GM23338 (cell line): ENCODE results near the gene DCUN1D4. TPM values are rescaled to one million over a fixed set of nuclear protein-coding genes. Genes with fewer than 3 reads are reported as not detected.

Experiments used
- NANOG ChIP-seq: IDR thresholded peaks from 2 replicates; pipeline ENCODE4 v1.6.1; 2016; ENCODE audit warnings: antibody characterized with exemption, borderline replicate concordance
- POLR2AphosphoS5 ChIP-seq: IDR thresholded peaks from 2 replicates; pipeline ENCODE4 v1.6.1; 2016; ENCODE audit warnings: antibody characterized with exemption, low read depth
- STAT1 ChIP-seq: IDR thresholded peaks from one replicate; pipeline ENCODE4 v1.6.1; 2016; ENCODE audit warnings: antibody characterized with exemption; ENCODE audit not compliant: unreplicated experiment
- ZNF114 ChIP-seq: fragments of 250-450 bp; sonication (Bioruptor Pico); IDR thresholded peaks from 2 replicates; pipeline ENCODE4 v1.5.0; 2020; ENCODE audit warnings: mild to moderate bottlenecking, moderate library complexity
- polyA plus RNA-seq: library from polyadenylated mRNA; unstranded; fragments of >200 nt; fragmentation: Nextera tagmentation; extraction: Ambion mirVana; gene quantifications from 2 replicates; pipeline ENCODE4 v1.2.1, GENCODE V29; 2016
- total RNA-seq: library from RNA; depleted of rRNA; stranded (reverse); fragments of >200 nt; shearing (Covaris generic); gene quantifications from 2 replicates; pipeline ENCODE4 v1.2.3, GENCODE V29; 2014
- TF ChIP-seq, protein P1 (sequence below): fragments of 250-450 bp; sonication (Bioruptor Pico); IDR thresholded peaks from 2 replicates; pipeline ENCODE4 v1.5.0; 2020; ENCODE audit warnings: mild to moderate bottlenecking, moderate library complexity
- TF ChIP-seq, protein P2 (sequence below): IDR thresholded peaks from one replicate; pipeline ENCODE4 v1.6.1; 2018; ENCODE audit warnings: antibody characterized with exemption; ENCODE audit not compliant: unreplicated experiment

Gene DCUN1D4
- total and polyA plus RNA-seq, 2 experiments from 2014 or later: 26.1 to 54.8 TPM

DNA sequence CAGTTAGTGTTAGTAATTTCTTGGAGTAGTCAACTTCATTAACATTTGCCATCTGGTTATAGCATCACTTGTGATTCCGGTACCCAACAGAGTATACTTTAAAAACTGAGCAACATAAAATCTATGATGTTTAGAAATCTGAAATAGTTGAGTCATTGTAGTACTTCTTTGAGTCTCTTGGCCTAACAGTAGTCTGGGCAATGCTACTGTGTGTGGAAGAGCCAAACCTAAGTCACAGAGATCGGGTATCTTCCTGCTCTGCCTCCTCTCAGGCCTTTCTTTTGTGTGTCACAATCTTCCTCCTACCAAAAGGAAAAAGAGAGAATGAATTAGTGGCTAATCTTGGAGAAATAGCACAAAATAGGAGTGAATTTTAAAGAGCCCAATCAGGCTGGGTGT, 25.5 kb downstream of the DCUN1D4 start (continued):
- TF ChIP-seq, protein P1, sequence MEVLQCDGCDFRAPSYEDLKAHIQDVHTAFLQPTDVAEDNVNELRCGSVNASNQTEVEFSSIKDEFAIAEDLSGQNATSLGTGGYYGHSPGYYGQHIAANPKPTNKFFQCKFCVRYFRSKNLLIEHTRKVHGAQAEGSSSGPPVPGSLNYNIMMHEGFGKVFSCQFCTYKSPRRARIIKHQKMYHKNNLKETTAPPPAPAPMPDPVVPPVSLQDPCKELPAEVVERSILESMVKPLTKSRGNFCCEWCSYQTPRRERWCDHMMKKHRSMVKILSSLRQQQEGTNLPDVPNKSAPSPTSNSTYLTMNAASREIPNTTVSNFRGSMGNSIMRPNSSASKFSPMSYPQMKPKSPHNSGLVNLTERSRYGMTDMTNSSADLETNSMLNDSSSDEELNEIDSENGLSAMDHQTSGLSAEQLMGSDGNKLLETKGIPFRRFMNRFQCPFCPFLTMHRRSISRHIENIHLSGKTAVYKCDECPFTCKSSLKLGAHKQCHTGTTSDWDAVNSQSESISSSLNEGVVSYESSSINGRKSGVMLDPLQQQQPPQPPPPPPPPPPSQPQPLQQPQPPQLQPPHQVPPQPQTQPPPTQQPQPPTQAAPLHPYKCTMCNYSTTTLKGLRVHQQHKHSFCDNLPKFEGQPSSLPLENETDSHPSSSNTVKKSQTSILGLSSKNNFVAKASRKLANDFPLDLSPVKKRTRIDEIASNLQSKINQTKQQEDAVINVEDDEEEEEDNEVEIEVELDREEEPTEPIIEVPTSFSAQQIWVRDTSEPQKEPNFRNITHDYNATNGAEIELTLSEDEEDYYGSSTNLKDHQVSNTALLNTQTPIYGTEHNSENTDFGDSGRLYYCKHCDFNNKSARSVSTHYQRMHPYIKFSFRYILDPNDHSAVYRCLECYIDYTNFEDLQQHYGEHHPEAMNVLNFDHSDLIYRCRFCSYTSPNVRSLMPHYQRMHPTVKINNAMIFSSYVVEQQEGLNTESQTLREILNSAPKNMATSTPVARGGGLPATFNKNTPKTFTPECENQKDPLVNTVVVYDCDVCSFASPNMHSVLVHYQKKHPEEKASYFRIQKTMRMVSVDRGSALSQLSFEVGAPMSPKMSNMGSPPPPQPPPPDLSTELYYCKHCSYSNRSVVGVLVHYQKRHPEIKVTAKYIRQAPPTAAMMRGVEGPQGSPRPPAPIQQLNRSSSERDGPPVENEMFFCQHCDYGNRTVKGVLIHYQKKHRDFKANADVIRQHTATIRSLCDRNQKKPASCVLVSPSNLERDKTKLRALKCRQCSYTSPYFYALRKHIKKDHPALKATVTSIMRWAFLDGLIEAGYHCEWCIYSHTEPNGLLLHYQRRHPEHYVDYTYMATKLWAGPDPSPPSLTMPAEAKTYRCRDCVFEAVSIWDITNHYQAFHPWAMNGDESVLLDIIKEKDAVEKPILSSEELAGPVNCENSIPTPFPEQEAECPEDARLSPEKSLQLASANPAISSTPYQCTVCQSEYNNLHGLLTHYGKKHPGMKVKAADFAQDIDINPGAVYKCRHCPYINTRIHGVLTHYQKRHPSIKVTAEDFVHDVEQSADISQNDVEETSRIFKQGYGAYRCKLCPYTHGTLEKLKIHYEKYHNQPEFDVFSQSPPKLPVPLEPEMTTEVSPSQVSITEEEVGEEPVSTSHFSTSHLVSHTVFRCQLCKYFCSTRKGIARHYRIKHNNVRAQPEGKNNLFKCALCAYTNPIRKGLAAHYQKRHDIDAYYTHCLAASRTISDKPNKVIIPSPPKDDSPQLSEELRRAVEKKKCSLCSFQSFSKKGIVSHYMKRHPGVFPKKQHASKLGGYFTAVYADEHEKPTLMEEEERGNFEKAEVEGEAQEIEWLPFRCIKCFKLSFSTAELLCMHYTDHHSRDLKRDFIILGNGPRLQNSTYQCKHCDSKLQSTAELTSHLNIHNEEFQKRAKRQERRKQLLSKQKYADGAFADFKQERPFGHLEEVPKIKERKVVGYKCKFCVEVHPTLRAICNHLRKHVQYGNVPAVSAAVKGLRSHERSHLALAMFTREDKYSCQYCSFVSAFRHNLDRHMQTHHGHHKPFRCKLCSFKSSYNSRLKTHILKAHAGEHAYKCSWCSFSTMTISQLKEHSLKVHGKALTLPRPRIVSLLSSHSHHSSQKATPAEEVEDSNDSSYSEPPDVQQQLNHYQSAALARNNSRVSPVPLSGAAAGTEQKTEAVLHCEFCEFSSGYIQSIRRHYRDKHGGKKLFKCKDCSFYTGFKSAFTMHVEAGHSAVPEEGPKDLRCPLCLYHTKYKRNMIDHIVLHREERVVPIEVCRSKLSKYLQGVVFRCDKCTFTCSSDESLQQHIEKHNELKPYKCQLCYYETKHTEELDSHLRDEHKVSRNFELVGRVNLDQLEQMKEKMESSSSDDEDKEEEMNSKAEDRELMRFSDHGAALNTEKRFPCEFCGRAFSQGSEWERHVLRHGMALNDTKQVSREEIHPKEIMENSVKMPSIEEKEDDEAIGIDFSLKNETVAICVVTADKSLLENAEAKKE (CRISPR knock-in tag): no peak
- TF ChIP-seq, protein P2, sequence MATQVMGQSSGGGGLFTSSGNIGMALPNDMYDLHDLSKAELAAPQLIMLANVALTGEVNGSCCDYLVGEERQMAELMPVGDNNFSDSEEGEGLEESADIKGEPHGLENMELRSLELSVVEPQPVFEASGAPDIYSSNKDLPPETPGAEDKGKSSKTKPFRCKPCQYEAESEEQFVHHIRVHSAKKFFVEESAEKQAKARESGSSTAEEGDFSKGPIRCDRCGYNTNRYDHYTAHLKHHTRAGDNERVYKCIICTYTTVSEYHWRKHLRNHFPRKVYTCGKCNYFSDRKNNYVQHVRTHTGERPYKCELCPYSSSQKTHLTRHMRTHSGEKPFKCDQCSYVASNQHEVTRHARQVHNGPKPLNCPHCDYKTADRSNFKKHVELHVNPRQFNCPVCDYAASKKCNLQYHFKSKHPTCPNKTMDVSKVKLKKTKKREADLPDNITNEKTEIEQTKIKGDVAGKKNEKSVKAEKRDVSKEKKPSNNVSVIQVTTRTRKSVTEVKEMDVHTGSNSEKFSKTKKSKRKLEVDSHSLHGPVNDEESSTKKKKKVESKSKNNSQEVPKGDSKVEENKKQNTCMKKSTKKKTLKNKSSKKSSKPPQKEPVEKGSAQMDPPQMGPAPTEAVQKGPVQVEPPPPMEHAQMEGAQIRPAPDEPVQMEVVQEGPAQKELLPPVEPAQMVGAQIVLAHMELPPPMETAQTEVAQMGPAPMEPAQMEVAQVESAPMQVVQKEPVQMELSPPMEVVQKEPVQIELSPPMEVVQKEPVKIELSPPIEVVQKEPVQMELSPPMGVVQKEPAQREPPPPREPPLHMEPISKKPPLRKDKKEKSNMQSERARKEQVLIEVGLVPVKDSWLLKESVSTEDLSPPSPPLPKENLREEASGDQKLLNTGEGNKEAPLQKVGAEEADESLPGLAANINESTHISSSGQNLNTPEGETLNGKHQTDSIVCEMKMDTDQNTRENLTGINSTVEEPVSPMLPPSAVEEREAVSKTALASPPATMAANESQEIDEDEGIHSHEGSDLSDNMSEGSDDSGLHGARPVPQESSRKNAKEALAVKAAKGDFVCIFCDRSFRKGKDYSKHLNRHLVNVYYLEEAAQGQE: no peak
- TF ChIP-seq POLR2AphosphoS5: no peak
- TF ChIP-seq STAT1: no peak
- no peak for TF ChIP-seq ZNF114
- no peak for TF ChIP-seq NANOG
